Stimulated activated CD4-positive, alpha-beta T cell treated with anti-CD3 and anti-CD28 coated beads, Interleukin-4, amount 100 ng/mL, for 24 hours (primary cell): Measurements from ENCODE around the gene CCDC71L.

Source experiments
- DNase-seq: peaks from one replicate; pipeline ENCODE4 v3.0.0-alpha.2; 2020

The CCDC71L gene

DNA sequence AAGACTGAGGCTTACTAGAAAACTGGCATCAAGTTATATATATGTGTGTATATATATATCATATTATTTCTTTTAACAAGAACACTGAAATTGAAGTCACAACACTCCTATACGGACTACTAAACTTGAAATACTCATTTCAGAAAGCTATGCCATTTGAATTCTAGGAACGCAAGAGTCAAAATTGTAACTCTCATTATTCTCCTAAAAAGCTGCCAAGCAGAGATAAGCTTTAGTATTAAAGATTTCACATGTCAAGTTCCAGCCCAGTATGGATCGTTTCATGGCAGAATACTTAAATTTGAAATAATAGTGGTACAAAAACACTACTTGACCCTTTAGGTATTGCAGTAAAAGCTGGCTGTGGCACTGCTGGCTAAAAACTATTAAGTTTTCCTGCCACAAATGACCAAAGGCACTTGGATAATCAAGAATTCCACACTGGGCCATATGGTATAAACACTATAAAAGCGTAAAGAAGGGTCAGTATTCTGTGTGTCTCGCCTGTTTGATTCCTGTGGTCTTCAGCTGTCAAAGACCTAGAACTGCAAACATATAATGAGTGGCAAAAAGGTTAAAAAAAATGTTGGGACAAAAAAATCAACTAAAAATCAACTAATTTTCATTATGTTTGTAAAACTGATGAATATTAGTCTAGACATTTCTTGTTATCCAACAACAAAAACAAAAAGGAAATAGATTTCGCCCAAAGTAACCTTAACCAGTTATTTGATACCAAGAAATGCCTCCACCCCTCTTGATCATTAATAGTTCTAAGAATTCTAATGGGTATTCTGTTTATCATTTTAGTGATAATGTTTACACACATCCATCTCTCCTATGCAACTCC lies 2.4 kb downstream of the CCDC71L start:
- DNase-seq: no peak

DNA sequence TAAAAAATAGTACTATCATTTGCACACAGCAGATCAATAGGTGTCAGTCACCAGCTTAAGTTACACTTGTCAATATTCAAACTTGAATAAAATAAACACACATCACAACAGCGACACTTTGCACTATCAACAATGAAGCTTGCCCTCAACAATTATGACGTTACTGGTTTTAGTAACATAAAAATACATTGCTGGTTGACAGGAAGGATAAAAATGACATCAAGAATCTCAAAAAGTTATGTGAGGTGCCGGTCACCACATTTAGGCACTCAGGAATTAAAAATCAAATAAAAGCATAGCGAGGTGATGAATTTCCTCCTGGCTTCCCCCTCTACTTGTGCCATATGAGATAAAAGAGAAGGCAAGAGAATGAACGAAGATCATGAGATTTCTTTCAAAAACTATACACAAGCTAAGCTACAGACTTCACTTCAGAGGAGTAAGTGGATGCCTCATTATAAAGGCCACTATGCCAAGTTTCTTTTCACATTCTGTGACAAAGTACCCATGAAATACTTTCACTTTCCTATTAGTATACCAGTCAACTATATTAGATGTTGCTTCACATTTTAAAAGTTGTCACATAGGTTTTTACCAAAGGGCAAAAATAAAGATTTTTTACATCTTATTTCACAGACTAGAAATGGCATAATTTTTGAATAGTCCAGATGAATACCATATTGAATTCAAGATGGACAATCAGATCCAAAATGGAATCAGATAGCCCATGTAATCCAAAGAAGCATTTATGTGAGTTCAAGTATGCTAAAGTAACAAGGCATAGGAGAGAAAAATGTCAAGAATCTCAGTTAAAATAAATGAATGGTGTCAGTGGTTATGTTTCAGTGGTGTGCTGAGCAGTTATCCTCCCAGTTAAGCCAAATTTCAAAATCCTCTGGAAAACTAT lies 3.6 kb downstream of the CCDC71L start:
- DNase-seq: no peak

DNA sequence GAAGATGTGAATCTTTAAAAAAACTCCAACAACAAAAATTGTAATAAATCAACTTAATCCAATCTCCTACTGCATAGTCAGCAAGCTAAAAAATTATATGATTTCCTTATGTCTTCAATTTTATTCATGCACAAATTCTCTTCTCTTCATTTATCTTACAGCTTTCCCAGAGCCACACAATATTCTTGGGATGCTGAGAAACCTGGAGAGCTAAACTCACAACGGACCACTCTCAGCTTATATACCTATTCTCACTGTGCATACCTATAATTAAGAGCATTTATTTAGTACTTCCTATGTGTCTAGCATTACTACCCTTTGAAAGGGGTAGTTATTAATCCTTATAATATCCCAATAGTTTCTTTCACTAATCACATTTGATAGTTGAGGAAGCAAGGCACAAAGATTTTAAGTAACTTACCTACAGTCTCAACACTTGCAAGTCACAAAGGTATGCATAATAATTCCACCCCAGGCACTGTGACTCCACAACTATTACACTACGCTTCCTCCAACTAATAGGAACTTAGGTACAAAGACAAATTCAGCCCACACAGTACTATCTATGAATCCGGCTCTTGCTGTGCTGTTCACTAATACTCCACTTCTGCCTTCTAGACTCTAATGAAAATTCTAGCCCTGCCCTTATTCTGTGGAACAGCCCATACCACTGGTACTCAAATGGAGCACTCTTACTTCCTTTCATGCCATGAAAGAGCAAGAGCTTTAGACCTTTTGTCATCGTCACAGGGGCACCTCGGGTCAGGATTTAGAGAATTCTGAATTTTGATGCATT lies 5.1 kb downstream of the CCDC71L start:
- no peak for DNase-seq

DNA sequence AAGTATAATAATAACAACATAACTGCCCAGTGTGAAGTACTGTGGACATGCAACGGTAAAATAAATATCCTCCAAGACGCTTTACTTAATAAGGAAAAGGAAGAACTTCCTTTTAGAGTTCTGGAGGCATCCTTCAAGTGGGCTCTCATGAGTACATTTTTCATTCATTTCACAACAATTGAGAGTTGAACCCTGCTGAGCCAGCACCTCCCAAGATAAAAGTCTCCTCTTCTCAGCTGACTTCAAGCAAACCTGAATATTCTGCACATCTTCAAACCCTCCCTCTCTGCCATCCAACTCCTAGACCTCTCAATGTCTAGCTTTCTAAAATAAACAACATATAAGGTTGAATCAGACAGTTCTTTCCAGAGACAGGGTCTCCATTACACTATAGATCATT lies 7.5 kb downstream of the CCDC71L start:
- no peak for DNase-seq

DNA sequence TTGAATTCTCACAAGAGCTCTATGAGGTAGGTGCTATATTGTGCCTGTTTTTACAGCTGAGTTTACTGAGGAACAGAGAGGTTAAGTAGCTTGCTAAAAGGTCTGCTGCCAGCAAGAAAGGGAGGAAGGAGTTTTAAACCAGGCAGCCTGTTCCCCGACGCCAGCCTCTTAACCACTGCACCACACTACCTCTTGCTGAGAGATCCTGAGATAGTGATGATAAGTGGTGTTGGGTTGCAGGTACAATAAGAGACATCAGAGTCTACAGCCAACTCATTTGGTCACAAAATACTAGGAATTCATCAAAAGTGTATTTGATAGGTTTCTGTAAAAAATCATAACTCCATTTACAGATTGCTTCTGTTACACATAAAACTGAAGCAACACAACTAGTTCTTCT lies 8.0 kb downstream of the CCDC71L start:
- DNase-seq: no peak

DNA sequence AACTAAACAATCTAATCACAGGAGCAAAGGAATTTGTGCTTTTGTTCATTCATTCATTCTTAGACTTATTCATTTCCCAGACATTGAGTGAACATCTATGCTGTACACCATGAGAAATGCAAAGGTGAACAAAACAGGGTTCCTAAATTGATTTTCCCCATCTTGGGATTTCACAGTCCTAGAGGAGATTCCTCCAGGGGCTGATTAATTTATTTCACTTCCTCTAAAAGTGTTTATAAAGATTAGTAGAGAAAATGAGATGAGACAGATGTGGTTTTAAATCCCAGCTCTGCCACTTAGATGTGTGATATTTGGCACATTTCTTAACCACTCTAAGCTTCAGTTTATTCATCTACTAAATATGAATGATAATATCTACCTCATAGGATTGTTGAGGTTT lies 8.9 kb downstream of the CCDC71L start:
- DNase-seq: no peak

DNA sequence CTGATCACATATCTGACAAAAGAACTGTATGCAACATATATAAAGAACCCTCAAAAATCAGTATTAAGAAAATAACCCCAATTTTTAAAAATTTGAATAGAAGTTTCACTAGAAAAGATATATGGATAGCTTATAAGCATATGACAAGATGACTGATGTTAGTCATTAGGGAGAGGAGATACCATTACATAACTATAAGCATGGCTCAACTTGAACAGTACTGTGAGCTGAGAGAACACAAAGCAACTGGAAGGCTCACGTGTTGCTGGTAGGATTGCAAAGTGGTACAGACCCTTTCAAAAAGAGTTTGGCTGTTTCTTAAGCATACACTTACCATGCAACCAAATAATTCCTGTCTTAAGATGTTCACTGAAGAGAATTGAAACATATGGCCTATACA lies 14.7 kb downstream of the CCDC71L start:
- no peak for DNase-seq

DNA sequence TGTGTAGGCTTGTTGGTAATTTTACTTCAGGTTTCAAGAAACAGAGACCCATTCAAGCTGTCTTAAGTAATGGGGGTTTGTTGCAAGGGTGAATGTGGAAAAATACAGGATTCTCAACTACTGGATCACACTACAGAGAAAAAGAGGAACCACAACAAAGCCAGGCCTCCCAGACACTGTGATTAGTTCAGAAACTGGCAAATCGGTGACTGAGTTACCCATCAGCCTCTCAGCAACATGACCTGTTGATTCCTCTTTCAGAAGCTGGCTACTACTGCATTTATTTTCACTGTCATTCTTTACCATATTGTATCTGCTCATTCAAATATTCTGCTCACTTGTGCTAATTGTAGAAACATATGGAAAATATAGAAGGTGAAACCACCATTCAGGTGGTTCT lies 16.0 kb downstream of the CCDC71L start:
- no peak for DNase-seq

DNA sequence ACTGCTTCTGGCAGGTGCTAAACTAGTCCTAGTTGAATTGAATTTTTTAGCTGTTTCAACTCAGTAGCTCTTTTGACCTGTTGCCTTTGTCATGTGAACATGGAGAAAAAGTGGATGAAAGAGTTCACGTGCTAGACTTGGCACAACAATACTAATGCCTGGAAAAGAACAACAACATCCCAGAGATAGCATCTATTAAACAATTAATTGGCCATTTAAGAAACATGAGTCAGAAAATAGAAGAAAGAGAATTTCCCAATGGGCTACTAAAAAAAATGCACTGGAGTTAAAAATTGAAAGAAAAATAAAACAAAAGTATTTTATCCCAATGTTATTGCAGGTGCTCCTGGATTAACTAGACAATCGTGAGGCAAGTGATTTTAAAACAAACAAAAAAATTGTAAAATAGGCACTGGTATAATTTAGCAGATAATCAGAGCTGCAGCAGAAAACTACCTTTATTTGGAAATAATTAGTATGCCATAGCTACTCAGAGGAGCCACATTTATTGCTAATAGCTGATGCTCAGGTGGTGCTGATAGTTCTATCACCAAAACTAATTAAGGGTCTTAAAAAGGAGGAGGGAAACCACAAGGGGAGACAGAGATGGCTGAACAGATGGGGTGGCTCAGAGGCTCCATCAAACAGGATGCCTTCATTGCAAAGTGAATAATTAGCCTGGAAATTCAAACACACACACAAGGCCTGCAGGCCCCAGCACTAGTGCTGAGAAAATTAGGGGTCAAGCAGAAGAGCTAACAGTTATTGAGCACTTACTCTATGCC lies 17.6 kb downstream of the CCDC71L start:
- no peak for DNase-seq

DNA sequence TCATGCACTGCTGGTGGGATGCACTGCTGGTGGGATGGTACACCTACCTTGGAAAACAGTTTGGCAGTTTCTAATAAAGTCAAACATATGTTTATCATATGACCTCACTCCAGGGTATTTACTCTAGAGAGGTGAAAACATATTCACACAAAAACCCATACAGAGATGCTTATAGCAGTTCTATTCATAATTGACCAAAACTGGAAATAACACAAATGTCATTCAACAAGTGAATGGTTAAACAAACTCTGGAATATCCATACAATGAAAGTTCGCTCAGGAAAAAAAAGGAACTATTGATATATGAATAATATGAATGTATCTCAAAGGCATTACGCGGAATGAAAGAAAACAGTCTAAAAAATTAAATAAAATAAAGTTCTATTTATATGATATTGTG lies 19.5 kb downstream of the CCDC71L start:
- no peak for DNase-seq

DNA sequence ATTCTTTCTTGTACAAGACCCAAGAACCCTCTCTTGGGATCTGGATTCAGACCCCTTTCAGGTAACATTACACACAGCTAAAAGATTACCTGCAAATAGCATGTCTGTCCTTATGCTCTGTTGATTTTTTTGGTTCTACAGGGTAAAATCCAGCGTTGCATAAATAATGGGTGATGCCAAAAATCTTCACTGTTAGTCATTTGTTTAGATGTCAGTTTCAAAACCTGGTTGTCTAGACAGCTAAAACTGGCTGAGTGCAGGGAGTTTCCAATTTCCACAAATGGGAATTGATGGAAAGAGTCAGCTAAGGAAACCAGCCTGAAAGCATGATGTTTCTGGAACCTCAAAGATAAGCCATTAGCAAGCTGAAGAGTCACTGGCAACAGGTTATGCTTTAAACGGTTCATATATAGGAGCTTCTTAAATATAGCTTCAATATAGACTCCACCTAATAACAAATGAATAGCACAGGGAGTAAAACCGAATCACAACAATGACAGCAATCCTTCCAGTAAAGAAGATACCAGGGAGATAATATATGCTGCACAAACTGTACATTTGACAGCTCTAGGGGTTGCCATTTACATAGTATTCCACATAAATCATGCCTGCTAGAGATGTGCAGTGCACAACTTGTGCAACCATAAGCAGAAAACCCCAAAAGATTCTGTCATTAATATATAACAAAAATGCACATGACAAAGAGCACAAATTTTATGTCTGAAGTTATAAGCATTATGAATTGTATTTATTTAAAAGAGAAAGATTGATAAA lies 20.4 kb downstream of the CCDC71L start:
- no peak for DNase-seq

DNA sequence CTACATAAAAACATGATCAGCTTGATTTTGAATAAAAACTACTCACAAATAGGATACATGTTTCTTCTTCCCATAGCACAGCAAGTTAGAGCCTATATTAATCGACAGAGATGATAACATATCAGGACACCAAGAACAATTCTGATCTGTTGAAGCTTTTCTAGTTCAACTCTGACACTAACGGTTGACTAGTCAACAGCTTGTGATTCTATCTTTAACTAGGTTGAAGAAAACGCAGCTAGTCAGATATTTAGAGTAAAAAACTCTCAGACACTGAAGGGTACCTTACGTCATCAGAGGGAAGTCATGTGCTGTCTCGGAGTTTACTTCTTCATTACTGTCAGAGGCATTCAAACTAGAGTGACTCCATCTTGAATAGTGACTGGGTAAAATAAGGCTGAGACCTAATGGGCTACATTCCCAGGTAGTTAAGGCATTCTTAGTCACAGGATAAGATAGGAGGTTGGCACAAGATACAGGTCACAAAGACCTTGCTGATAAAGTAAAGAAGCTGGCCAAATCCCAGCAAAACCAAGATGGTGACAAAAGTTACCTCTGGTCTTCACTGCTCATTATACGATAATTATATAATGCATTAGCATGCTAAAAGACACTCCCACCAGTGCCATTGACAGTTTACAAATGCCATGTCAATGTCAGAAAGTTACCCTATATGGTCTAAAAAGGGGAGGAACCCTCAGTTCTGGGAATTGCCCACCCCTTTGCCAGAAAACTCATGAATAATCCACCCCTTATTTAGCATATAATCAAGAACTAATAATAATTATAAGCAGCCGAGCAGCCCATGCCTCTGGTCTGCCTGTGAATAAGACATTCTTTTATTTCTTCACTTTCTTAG lies 21.3 kb downstream of the CCDC71L start:
- DNase-seq: no peak

DNA sequence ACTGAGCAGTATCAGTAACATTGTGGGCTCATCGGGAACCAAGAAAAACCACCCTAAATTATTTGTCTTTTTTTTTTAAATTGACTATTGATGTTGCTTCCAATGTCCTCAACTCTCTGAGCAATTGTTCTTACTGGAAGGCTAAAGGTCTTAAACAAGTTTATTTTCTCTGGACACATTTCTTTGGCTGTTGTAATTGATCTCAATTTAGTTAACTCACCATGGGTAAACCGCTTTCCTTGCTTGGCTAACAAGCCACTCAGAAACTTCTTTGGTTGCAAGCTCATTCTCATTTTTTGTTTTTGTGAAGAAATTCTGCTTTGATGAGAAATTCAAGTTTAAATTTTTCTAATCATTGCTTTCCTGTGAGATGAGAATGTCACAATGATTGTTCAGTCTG lies 25.5 kb downstream of the CCDC71L start:
- no peak for DNase-seq

DNA sequence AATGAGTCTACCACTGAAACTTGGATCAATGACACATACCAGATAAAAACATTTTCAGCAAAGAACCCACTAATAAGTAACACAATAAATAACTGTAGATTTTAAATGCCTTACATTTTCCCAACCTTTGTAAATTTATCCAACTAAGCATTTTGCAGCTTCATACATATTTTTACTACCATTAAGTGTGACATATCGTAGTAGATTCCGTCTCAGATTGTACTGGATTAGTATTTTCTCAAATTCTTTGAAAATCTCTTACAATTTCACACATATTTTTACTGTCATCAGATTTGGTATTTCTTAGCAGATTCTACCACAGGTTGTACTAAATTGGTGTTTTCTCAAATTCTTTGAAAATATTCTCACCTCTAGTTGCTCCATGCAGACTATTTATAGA lies 26.0 kb downstream of the CCDC71L start:
- no peak for DNase-seq

DNA sequence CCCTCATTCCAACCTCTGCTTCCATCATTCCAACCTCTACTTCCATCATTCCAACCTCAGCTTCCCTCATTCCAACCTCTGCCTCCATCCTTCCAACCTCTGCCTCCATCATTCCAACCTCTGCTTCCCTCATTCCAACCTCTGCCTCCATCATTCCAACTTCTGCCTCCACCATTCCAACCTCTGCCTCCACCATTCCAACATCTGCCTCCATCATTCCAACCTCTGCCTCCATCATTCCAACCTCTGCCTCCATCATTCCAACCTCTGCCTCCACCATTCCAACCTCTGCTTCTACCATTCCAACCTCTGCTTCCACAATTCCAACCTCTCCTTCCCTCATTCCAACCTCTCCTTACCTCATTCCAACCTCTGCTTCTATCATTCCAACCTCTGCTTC lies 30.3 kb downstream of the CCDC71L start:
- DNase-seq: no peak

DNA sequence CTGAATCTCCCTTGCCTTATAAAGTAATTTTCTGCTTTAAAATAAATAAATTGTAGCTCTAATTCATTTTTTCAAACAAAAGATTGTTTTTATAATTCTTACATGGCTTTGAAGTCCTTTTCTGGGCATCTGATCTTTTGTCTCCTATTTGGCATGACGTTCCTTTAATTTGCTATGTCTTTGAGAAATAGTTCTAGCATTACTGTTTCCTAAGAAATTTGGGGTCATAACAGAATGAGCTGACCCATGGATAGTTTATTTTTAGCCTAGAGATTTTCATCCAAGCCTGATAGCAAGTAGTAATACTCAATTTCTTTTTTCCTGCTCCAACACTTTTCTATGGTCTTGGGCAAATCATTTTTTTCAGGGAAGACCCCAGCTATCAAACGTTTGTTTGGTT lies 31.4 kb downstream of the CCDC71L start:
- no peak for DNase-seq

DNA sequence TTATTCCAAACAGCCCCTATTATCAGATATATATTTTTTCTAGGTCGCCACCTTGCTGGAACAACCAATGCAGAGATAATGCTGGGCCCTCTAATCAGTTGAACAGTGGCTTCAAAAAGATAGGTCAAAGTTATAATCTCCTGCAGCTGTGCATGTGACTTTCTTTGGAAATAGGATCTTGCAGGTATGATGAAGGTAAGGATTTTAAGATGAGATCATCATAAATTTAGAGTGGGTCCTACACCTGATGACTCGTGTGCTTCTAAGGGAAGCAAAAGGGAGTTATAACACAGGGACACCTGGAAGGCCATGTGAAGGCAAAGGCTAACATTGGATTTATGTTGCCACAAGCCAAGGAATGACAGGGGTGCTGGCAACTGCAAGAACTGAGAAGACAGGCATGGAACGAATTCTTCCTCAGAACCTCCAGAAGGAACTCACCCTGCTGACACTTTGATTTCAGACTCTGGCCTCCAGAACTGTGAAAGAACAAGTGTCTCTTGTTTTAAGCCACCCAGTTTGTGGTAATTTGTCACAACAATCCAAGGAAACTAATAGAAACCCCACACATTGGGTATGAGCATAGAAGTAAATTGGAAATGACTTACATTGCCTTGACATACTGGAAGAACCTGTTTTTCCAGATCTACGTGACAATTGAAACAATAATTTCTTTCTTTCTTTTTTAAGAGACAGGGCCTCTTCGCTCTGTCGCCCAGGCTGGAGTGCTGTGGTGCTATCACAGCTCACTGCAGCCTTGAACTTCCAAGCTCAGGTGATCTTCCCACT lies 34.4 kb downstream of the CCDC71L start:
- DNase-seq: no peak

DNA sequence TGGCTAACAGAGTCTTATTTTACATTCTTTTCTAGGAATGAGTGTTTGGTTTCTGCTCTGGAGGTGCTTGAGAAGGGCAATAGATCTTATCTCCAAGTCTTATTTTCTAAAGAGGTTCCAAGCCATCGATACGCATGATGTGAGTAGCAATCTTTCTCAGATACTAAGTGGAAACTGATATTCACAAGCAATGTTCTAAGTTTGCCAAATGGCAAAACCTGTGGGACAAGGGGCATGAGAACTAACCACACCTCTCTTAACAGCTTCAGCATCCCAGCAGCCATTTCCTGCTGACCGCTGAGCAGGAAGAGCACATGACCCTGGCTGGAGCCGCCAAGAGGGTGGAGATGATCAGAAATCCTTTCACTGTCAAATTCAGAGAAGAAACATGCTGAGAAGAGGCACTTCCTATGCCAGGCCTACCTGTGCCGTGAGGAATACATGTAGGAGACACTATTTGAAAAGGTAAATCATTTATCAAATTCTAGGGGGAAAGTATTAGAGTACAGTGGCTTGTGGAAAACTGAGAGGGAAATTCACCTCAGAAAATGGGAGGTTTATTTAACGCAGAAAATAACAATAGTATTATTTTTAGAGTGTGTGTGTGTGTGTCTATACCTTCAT lies 35.2 kb downstream of the CCDC71L start:
- DNase-seq: no peak

DNA sequence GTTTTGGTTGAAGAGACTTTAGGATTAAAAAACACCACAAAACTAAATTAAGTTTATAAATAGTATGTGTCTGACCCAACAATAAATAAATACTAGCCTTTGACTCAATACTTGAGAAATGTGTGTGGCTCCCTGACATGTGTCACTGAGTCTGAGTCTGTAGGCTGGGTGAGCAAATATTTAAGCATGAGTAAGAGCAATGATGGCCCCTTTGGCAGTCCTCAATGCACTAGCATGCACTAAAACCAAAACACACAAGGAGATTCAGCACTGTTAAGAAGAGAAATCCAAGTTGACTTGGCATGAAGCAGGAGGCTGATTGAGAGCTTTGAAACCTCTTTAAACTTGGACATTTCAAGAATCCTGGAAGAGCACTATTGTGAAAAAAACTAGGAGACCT lies 37.1 kb downstream of the CCDC71L start:
- DNase-seq: no peak
